Activated CD4-positive, CD25-positive, alpha-beta regulatory T cell treated with anti-CD3 and anti-CD28 coated beads, Interleukin-2, amount 50 U/mL, for 72 hours (primary cell): ENCODE results near the gene PISD.

Source experiments
- DNase-seq: peaks from one replicate; pipeline ENCODE4 v3.0.0; 2021

The PISD gene

GRCh38 chr22:31623592-31624304 is 38.3 kb downstream of the PISD start:
- no peak for DNase-seq

DNA sequence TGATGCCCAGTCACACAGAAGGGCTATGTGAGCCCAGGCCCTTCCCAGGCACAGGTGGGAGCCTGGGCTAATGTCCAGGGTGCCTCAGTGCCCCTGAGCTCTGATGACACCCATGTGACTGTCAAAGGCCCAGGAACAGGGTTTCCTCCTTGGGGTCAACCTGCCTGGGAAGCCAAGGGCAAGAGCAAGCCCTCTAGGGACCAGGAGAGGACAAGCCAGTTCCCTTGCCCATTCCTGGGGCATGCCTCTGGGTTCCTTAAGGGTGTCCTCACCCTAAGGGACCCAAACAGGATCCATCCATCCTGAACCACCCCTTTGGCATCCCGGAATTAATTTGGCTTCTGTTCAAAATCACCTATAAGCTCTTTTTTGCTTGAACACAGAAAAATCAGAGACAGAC is 39.0 kb downstream of the PISD start:
- no peak for DNase-seq

DNA sequence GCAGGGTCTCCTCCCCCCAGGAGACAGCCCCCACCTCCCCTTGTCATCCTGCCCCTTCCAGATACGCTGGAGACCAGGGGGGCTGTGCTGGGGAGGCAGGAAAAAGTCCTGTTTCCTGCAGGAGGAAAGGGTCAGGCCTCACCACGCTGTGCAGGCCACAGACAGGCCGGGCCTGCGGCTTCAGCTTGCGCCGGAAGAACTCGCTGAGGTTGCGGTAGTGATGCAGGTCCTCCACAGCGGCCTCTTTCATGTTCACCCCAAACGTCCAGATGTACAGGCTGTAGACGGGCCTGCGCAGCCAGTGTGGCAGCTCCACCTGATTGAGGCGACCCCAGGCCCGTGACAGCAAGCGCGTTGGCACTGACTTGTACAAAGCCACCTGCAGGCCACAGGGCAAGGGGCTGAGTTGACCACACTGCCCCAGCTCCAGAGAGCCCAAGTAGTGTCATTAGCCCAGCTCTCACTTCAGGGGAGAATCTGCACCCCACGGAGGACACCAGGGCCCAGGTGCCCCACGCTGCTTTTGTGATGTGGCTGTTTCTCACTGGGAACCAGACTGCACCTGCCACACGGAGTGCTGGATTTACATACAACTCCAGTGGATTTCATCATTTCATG is 40.4 kb downstream of the PISD start:
- DNase-seq: no peak

GRCh38 chr22:31620756-31621480 is 41.1 kb downstream of the PISD start:
- DNase-seq: no peak

DNA sequence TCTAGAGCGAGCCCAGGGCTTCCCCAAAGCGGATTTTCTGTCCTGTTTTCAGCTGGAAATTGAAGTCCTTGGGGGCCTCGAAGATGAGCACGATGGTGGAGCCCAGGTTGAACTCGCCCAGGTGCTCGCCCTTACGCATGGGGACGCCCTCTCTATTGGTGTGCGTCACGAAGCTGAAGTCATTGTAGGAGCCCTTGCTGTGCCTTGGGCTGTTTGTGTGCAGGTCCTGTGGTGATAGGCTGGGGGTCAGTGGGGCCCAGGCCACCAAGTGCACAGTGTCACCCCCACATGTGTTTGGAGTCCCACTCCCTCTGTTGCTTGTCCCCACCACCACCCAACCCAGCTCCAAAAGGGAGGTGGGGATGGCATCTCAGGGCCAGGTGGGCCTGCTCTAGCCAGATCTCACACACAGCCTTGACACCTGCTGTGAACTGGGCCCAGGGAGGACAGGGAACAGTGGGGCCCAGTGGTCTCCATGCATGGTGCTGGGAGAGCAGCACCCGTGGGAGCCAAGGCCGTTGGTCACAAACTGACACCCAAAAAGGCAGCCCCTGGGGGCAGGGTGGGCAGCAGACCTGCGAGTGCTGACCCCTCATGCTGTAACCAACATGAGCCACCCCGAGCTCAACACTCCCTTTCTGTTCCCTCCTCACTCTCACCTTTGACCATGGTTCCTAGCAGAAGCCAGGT is 42.3 kb downstream of the PISD start:
- no peak for DNase-seq

DNA sequence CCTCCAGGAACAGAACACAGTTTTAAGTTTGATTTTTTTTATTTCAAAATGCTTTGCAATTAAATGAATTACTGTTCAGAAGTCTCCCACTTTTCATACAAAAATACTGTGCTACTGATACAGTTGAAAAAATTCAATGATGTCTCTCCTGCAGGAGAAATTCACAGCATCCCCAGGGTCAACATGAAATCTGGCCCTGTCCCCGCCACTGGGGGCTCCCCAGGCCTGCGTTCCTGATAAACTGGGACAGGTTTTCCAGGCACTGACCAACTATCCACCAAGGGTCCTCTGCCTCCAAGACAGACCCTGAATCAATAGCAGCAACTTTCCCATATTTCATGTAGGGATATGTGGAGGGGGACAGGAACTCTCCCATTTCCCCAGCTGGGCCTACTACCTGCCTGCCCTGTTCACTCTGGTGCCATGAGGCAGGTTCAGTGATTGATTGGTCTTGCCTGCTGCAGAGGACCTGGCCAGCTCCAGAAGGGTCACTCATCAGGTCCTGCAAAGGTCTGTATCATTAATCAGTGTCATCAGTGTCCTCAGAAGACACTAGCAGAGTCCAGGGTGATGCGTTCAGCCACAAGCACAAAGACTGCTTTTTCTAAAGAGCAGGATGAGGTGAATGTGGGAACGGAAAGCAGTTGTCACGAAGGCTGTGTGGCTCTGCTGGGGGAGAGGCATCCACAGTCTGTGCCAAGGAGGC is 43.4 kb downstream of the PISD start:
- no peak for DNase-seq

DNA sequence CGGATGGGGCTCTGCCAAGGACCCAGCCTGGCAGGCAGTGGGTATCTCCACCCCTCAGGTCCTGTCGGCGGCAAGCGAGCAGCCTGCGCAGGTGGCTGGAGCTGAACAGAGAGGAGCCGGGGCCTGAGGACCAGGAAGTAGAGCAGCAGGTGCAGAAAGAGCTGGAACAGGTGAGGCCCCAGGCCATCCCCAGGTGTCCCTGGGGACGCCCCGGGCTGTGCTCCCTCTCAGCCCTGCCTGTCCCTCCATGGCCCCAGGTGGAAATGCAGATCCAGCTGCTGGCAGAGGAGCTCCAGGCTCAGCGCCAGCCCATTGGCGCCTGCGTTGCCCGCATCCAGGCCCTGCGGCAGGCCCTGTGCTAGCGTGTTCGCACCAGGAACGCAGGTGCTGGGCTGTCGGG is 44.0 kb downstream of the PISD start:
- DNase-seq: no peak

DNA sequence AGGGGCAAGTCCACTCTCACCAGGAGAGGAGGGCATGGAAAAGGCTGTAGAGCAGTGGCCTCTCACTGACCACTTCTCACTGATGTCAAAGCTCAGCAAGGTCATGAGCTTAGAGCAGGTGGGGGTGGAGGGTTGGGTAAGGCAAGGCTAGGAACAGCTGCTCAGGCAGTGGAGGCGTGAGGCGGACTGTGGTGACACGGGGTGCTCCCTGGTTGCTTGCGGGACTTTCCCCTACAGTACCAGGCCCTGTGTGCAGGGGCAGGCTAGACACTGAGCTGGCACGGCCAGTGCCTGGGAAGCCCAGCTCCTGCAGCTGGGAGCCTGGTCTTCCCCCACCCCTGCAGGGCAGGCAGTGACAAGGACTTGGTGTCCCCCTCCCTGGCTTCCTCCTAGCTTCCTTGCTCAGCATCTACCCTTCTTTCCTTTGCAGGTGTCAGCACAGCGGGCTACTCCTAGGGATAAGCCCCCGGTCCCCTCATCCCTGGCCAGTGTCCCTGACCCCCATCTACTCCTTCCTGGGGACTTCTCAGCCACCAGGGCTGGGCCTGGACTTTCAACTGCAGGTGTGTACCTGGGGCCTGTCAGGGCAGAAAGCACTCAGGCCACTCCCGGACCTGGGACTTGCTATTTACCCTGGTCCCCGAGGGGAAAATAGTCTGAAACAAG is 45.6 kb downstream of the PISD start:
- DNase-seq: peak; percentile 60

DNA sequence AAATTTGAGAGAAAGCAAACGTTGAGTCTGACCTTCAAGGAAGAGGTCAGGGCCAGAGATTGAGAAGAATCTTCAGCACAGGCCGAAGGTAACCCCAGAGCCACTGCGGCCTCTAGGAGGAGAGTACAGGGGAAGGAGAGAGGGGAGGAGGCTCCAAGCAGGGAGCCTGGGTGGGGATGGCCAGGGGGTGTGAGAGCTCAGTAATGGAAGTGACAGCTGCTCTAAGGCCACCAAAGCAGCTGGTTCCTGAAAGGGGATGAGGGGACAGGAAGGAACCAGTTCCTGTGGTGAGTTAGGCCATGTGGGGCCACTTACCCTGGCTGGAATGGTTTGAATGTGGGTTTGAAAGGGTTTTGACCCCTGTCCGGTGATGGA is 46.1 kb downstream of the PISD start:
- DNase-seq: no peak

DNA sequence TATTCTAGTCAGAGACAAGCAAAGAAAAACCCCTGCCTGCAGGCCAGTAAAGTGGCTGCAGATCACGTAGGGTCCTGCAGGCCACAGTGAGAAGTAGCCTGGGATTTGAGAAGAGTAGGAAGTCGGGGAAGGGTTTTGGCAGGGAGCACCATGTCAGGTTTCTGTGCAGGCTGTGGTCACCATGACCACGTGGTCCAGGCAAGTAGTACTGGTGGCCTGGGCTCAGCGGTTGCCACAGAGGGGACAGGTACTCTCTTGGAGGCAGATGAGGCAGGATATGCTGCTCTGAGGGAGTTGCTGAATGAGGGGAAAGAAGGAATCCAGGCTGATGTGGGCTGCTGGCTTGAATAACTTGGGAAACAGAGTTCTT is 46.5 kb downstream of the PISD start:
- no peak for DNase-seq

DNA sequence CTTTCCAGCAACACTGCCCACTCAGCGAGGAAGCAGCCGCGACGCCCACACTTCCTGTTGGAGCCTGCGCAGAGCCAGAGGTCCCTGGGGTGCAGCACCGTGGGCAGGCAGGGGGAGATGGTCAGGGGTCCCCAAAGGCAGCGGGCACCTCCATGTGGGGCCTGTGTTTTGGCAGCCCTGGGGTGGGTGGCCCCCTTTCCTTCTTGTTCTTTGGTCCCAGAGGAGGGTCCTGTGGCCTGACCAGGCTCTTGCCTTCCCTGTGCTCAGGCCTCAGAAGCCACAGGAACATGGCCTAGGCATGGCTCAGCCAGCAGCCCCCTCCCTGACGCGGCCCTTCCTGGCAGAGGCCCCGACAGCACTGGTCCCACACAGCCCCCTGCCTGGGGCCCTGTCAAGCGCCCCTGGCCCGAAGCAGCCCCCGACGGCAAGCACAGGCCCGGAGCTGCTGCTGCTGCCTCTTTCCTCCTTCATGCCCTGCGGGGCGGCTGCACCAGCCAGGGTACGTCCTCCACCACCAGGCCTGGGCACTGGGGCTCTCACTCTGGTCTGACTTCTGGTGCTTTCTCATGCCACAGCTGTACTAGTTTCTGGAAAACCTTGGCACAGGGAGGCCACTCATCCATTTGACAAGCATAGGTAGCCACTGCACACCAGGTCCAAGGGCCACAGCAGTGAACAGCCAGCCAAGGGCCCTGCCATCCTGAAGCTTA is 47.1 kb downstream of the PISD start:
- DNase-seq: no peak

DNA sequence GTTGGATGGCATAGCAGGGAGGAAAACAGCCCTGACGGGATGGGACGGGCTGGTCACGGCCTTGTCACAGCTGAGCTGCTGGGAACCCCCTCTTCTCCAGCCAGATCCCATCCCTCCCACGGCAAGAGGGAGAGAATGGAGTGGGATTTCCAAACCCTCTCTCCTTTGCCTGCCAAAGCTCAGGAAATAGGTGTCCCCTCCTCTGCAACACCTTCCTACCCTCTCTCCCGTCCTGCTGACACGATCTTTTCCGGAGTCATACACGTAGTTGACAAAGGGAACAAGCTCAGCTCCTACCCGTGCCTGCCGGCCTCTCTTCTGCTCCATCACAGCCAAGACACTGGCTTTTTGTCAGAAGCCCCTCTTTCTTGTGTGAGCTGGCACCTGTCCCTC is 48.1 kb downstream of the PISD start:
- DNase-seq: no peak

DNA sequence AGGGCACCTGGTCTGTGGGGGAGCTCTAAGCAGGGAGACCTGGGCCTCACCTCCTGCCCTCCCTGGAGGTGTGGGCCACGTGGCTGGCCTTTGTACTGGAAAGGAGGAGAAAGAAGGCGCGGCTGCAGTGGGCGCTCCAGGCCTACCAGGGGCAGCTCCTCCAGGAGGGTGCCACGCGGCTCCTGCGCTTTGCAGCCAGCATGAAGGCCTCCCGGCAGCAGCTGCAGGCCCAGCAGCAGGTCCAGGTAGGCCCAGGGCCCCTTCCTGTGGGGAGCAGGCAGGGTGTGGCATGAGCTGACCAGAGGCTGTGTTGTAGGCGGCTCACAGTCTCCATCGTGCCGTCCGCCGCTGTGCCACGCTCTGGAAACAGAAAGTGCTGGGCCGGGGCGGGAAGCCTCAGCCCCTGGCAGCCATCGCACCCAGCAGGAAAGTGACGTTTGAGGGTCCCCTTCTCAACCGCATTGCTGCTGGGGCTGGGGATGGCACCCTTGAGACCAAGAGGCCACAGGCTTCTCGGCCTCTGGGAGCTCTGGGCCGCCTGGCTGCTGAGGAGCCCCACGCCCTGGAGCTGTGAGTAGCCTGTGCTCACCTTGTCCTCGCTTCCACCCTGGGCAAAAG is 48.6 kb downstream of the PISD start:
- DNase-seq: no peak

DNA sequence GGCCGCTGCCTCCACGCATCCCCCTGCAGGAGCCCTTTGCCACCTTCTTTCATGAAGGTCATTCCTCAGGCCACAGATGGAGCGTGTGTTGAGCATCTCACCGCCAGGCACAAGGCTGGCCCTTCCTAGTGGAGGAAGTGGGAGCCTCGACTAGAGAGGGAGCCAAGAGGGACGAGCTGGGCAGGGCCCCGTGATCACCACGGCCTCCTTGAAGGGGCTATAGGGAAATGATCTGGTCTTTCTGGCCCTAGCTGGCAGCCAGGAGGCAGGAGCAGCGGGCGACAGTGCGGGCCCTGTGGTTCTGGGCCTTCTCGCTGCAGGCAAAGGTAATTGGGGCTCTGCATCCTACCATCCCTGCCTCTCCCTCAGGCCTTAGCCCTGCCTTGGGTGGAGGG is 49.1 kb downstream of the PISD start:
- DNase-seq: no peak

GRCh38 chr22:31611061-31611760 is 50.8 kb downstream of the PISD start:
- no peak for DNase-seq

DNA sequence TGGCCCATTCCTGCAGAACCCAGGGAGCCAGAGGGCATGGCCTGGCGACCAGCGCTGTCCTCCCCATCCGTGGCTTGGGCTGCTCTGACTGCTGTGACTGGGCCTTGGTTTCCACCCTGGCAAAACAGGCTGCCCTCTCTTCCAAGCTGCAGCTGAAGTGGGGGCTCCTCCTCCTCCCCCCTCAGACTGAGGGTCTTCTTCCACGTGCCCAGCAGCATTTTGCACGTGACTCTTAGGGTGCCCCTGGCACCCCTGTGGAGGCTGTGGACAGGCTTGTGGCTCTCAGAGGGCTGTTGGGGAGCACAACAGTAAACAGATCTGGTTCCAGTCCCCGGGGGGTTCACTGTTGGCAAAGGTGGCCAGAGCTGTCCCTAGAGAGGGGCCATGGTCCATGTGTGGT is 51.4 kb downstream of the PISD start:
- DNase-seq: no peak

- DNase-seq: no peak
Observed at GRCh38 chr22:31609716-31610115, 52.3 kb downstream of the PISD start.

- DNase-seq: no peak
Observed at GRCh38 chr22:31607696-31608095, 54.3 kb downstream of the PISD start.

GRCh38 chr22:31605851-31606585 is 56.0 kb downstream of the PISD start:
- no peak for DNase-seq
